ENCODE results near the gene H2BW2. TPM values are rescaled to one million over a fixed set of nuclear protein-coding genes. Genes with fewer than 3 reads are reported as not detected.
"Not testable (repeated sequence)": the region's sequence is repeated elsewhere in the genome, so short reads cannot be mapped to it uniquely, and the experiment has no call there.

The H2BW2 gene
- total and polyA plus RNA-seq, 2 experiments from 2014 or later = not detected

DNA sequence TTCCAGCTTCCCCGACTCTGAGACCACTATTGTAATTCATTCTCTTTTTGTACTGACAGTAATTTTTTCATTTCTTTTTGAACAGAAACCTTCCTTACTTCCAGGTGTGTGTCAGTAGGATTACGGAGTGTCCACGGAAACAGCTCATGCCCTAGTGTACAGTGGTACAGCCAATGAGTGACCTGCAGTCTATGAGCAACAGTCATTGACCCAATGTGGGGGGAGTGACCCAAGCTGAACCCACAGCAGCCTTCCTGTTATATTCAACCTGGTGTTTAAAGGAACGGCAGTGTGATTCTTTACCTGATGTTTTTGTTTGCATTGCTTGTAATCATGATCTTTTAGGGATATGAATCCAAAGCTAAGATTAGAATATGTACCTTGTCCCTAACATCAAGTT, 1.2 kb downstream of the H2BW2 start:
- H2AFZ ChIP-seq = no peak overlapping the region
- TF ChIP-seq, protein P1, sequence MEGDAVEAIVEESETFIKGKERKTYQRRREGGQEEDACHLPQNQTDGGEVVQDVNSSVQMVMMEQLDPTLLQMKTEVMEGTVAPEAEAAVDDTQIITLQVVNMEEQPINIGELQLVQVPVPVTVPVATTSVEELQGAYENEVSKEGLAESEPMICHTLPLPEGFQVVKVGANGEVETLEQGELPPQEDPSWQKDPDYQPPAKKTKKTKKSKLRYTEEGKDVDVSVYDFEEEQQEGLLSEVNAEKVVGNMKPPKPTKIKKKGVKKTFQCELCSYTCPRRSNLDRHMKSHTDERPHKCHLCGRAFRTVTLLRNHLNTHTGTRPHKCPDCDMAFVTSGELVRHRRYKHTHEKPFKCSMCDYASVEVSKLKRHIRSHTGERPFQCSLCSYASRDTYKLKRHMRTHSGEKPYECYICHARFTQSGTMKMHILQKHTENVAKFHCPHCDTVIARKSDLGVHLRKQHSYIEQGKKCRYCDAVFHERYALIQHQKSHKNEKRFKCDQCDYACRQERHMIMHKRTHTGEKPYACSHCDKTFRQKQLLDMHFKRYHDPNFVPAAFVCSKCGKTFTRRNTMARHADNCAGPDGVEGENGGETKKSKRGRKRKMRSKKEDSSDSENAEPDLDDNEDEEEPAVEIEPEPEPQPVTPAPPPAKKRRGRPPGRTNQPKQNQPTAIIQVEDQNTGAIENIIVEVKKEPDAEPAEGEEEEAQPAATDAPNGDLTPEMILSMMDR (IDR thresholded peaks at IDR 0.05; ENCODE audit: poor library complexity) = no peak
- no peak for TF ChIP-seq EZH2 (IDR thresholded peaks at IDR 0.05; ENCODE audit: borderline replicate concordance)
- no peak for TF ChIP-seq EZH2phosphoT487 (IDR thresholded peaks at IDR 0.05; ENCODE audit: low read depth, severe bottlenecking, unreplicated experiment)
- 76% methylated on average over 4 of the region's 4 CpGs for WGBS (ENCODE audit: low lambda C conversion rate, missing lambda C conversion rate)
- H3K27me3 ChIP-seq = no peaks in the 10 kb centered on the region
- no peak overlapping the region for H3K4me3 ChIP-seq
- no peak overlapping the region for H3K4me2 ChIP-seq
- no peaks in the 10 kb centered on the region for H3K9me2 ChIP-seq (replicated peaks; ENCODE audit: insufficient read depth)
- no peaks in the 10 kb centered on the region for H4K20me1 ChIP-seq (ENCODE audit: insufficient read depth, poor library complexity, severe bottlenecking)
- DNase-seq (ENCODE audit: low spot score) = no peak
- no peaks in the 10 kb centered on the region for H3K79me2 ChIP-seq
- no peaks in the 10 kb centered on the region for H3K36me3 ChIP-seq (replicated peaks; ENCODE audit: insufficient read depth, low read depth)
- no peak overlapping the region for H3K27ac ChIP-seq
- no peaks in the 10 kb centered on the region for H3K9me3 ChIP-seq (ENCODE audit: low read depth)
- no peaks in the 10 kb centered on the region for H3K4me1 ChIP-seq (ENCODE audit: insufficient read depth)

DNA sequence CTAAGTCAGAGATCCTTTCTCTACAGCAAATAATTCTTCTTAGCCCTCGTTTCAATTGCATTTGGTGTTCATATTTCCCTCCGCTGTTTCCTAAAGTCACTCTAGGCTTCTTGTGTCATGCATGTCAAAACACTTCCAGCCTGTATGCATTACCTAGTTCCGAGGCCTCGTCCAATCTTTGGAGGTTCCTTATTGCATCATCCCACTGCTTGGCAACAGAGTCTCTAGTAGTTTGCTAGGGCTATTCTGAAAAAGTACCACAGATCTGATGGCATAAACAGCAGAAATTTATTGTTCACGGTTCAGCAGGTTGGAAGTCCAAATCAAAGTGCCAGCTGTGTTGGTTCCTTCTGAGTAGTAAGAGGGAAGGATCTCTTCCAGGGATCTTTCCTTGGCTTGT, 5.9 kb downstream of the H2BW2 start:
- no peak for DNase-seq (ENCODE audit: low spot score)
- no peaks in the 10 kb centered on the region for H3K4me1 ChIP-seq (ENCODE audit: insufficient read depth)
- H4K20me1 ChIP-seq (ENCODE audit: insufficient read depth, poor library complexity, severe bottlenecking) = no peaks in the 10 kb centered on the region
- no peaks in the 10 kb centered on the region for H3K36me3 ChIP-seq (replicated peaks; ENCODE audit: insufficient read depth, low read depth)
- no peak overlapping the region for H3K27ac ChIP-seq
- no peaks in the 10 kb centered on the region for H3K9me3 ChIP-seq (ENCODE audit: low read depth)
- H3K9me2 ChIP-seq (replicated peaks; ENCODE audit: insufficient read depth) = no peaks in the 10 kb centered on the region
- WGBS (ENCODE audit: low lambda C conversion rate, missing lambda C conversion rate) = 67% methylated on average over 5 of the region's 5 CpGs
- no peak overlapping the region for H3K4me3 ChIP-seq
- no peak for TF ChIP-seq EZH2 (IDR thresholded peaks at IDR 0.05; ENCODE audit: borderline replicate concordance)
- TF ChIP-seq, protein P1 (IDR thresholded peaks at IDR 0.05; ENCODE audit: poor library complexity) = no peak
- TF ChIP-seq EZH2phosphoT487 (IDR thresholded peaks at IDR 0.05; ENCODE audit: low read depth, severe bottlenecking, unreplicated experiment) = no peak
- no peak overlapping the region for H3K4me2 ChIP-seq
- no peak overlapping the region for H2AFZ ChIP-seq
- no peaks in the 10 kb centered on the region for H3K79me2 ChIP-seq
- H3K27me3 ChIP-seq = no peaks in the 10 kb centered on the region

DNA sequence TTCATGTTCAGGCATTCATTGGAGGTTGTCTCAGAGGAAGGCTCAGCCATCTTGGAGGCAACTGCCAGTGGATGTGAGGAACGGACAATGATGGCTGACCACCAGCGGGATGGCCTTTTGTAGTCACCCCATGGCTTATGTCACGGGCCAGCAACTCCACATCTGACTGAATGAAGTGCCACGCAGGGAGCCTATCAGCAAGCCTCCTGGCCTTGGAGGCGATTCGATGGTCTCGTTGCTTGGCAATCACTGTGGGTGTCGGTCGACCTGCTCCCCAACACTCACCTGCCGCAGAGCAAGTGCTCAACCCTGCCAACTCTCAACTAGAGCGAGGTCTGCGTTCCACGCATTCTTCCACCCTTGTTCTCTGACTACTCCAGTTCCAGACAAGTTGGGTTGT, 7.4 kb downstream of the H2BW2 start:
- Histone ChIP-seq H3K27ac (no peak overlapping the region), H3K4me1 (ENCODE audit: insufficient read depth) (no peaks in the 10 kb centered on the region), H3K9me3 (ENCODE audit: low read depth) (no peaks in the 10 kb centered on the region), H3K4me3 (no peak overlapping the region), H3K4me2 (no peak overlapping the region), H3K9me2 (replicated peaks; ENCODE audit: insufficient read depth) (no peaks in the 10 kb centered on the region), H4K20me1 (ENCODE audit: insufficient read depth, poor library complexity, severe bottlenecking) (no peaks in the 10 kb centered on the region), H3K36me3 (replicated peaks; ENCODE audit: insufficient read depth, low read depth) (no peaks in the 10 kb centered on the region), H3K27me3 (no peaks in the 10 kb centered on the region), H3K79me2 (no peaks in the 10 kb centered on the region), H2AFZ (no peak overlapping the region)
- 85% methylated on average over 13 of the region's 13 CpGs for WGBS (ENCODE audit: low lambda C conversion rate, missing lambda C conversion rate)
- TF ChIP-seq EZH2phosphoT487 (IDR thresholded peaks at IDR 0.05; ENCODE audit: low read depth, severe bottlenecking, unreplicated experiment) = no peak
- TF ChIP-seq, protein P1 (IDR thresholded peaks at IDR 0.05; ENCODE audit: poor library complexity) = no peak
- no peak for TF ChIP-seq EZH2 (IDR thresholded peaks at IDR 0.05; ENCODE audit: borderline replicate concordance)
- DNase-seq (ENCODE audit: low spot score) = no peak

DNA sequence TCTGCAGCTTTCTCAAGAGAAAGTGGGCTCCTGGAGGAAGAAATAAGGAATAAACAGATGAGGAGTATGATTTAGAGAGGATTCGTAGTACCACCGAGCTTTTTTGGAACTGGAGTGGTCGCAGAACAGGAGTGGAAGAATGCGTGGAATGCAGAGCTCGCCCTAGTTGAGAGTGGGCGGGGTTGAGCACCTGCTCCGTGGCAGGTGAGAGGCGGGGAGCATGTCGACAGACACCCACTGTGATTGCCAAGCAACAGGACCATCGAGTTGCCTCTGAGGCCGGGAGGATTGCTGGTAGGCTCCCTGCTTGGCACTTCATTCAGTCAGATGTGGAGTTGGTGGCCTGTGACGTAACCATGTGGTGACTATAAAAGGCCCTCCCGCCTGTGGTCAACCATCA, 15.2 kb downstream of the H2BW2 start:
- H2AFZ ChIP-seq; H3K9me3 ChIP-seq (ENCODE audit: low read depth); H4K20me1 ChIP-seq (ENCODE audit: insufficient read depth, poor library complexity, severe bottlenecking); H3K4me3 ChIP-seq; H3K27ac ChIP-seq; DNase-seq (ENCODE audit: low spot score); H3K4me1 ChIP-seq (ENCODE audit: insufficient read depth); H3K27me3 ChIP-seq; H3K9me2 ChIP-seq (replicated peaks; ENCODE audit: insufficient read depth); H3K79me2 ChIP-seq; H3K4me2 ChIP-seq; H3K36me3 ChIP-seq (replicated peaks; ENCODE audit: insufficient read depth, low read depth): not testable (repeated sequence)
- WGBS (ENCODE audit: low lambda C conversion rate, missing lambda C conversion rate) = no CpG with 5 or more reads among the region's 13 CpGs

DNA sequence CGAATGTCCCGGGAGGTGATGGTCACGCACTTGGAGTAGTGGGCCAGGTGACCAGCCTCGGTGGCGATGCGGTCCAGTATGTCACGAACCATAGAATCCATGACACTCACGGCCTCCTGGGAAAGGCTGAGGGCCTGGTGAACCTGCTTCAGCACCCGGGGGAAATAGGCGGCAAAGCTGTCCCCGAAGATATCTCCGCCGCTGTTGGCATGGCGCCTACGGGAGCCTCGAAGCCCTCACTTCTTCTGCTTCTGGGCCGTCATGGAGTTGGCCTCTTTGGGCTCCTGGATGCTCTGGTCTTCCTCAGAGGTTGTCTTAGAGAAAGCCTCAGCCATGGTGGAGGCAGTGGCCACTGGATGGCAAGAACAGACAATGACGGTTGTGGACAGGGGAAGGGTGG, 22.9 kb downstream of the H2BW2 start:
- not testable (repeated sequence) for H3K36me3 ChIP-seq (replicated peaks; ENCODE audit: insufficient read depth, low read depth); H3K4me3 ChIP-seq; H4K20me1 ChIP-seq (ENCODE audit: insufficient read depth, poor library complexity, severe bottlenecking); H3K4me2 ChIP-seq; H3K4me1 ChIP-seq (ENCODE audit: insufficient read depth); H3K9me2 ChIP-seq (replicated peaks; ENCODE audit: insufficient read depth); DNase-seq (ENCODE audit: low spot score); H2AFZ ChIP-seq; H3K9me3 ChIP-seq (ENCODE audit: low read depth); H3K27ac ChIP-seq; H3K27me3 ChIP-seq; H3K79me2 ChIP-seq
- WGBS (ENCODE audit: low lambda C conversion rate, missing lambda C conversion rate) = 98% methylated on average over 8 of the region's 18 CpGs

DNA sequence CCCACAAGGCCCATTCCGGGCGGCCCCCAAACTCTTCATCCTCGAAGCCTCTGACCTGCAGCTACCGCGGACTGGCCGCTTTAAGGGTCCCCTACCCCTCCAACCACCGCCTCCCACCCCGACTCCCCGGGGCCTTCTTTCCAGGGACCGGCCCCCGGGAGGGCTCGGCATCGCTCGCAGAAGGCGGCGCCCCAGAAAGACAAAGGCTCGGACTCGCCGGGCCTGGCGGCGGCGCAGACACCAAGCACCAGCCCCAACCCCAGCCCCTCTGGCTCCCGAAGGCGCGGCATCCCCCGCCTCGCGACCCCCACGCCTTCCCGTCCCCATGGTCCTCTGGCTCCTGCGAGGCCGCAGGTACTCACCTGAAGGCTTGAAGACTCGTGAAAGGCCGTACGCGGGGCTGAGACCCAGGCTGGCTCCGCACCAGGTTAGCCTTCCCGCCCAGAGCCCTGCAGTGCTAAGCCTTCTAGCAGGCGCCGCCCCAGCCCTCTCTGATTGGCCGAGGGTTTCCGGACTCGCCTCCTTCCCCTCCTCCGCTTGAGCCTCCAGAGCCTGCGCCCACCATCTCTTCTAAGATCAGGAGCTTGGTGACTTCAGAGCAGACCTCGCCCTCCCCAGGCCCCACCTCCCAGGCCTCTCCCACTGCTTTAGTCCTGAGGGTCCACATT, 36.2 kb downstream of the H2BW2 start, which contains the start of gene TMSB15C:
Gene TMSB15C, minus strand, starts transcription at position 459 of the 668 bp plus-strand sequence.
- H2AFZ ChIP-seq; H3K9me3 ChIP-seq (ENCODE audit: low read depth); H3K27ac ChIP-seq; H3K36me3 ChIP-seq (replicated peaks; ENCODE audit: insufficient read depth, low read depth); DNase-seq (ENCODE audit: low spot score); H3K9me2 ChIP-seq (replicated peaks; ENCODE audit: insufficient read depth); H3K4me1 ChIP-seq (ENCODE audit: insufficient read depth); H3K79me2 ChIP-seq; H3K4me2 ChIP-seq; H4K20me1 ChIP-seq (ENCODE audit: insufficient read depth, poor library complexity, severe bottlenecking); H3K27me3 ChIP-seq; H3K4me3 ChIP-seq: not testable (repeated sequence)
- WGBS (ENCODE audit: low lambda C conversion rate, missing lambda C conversion rate) = no CpG with 5 or more reads among the region's 46 CpGs
